GM13977 (cell line): Measurements from ENCODE around the gene MEGF11.

ENCODE experiments used
- DNase-seq: peaks from one replicate; pipeline ENCODE4 v3.0.0; 2012; ENCODE audit warnings: low spot score
- in situ Hi-C: fragments of 300-500 bp; cut with MboI; formaldehyde crosslinking; loops from one replicate; pipeline ENCODE4 v1.12.0; 2022; ENCODE audit warnings: low sequenced_read_pairs, low pct_unique_long_range_greater_than_20kb, mixed read lengths, inconsistent platforms; ENCODE audit not compliant: unreplicated experiment
- TF ChIP-seq, protein P1 (sequence below): IDR thresholded peaks from 2 replicates; pipeline ENCODE4 v1.5.1; 2012; ENCODE audit warnings: mild to moderate bottlenecking, control low read depth; ENCODE audit not compliant: insufficient read depth; ENCODE audit errors: extremely low read depth, missing control alignments

The MEGF11 gene

DNA sequence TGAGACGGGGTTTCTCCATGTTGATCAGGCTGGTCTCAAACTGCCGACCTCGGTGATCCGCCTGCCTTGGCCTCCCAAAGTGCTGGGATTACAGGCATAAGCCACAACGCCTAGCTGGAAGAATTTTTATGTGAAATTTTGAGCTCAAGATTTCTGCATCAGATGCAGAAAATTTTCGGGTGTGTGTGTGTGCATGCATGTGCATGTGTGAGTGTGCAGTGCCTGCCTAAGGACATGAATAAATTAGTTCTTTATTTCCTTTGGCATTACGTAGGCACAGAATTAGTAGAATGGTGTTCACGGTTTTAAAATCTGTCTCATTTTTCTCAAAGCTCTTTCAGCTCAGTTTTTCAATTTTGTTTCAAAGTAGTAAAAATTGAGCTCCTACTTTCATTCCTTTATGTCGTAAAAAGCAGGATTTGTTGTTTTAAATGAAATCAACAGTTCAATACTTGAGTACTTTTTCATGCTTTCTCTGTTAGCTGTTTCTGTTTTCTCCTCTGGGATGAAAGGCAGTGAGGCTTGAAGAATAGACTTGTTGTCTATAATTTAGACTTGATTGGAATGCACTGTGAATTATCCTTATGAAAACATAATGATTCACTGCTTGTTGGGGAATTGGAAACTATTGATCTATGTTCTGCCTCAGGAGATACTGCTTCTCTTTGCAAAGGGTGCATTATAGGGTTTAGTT lies 407.6 kb downstream of the MEGF11 start:
- TF ChIP-seq, protein P1, sequence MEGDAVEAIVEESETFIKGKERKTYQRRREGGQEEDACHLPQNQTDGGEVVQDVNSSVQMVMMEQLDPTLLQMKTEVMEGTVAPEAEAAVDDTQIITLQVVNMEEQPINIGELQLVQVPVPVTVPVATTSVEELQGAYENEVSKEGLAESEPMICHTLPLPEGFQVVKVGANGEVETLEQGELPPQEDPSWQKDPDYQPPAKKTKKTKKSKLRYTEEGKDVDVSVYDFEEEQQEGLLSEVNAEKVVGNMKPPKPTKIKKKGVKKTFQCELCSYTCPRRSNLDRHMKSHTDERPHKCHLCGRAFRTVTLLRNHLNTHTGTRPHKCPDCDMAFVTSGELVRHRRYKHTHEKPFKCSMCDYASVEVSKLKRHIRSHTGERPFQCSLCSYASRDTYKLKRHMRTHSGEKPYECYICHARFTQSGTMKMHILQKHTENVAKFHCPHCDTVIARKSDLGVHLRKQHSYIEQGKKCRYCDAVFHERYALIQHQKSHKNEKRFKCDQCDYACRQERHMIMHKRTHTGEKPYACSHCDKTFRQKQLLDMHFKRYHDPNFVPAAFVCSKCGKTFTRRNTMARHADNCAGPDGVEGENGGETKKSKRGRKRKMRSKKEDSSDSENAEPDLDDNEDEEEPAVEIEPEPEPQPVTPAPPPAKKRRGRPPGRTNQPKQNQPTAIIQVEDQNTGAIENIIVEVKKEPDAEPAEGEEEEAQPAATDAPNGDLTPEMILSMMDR: no peak
- in situ Hi-C loops: no loop called here
- DNase-seq: no peak
